ENCODE data around the gene DISP3.

DISP3 gene

GRCh38 chr1:11518791-11519628 is 40.1 kb downstream of the DISP3 start:
- no peak for DNase-seq

DNA sequence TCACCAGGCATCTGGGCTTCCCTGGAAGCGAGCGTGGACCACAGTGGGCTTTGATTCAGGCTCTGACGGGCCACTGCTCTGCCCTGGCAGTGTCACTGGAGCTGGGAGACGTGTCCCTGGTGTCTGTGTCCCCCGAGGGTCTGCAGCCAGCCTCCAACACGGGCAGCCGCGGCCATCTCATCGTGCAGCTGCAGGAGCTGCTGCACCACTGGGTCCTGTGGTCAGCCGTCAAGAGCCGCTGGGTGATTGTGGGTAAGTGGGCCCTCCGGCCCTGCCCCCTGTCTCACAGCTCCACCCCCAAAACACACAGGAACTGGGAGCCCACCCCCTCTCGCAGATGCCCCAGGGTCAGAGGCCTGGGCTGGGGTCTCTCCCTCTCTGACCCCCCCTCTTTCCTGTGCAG is 40.7 kb downstream of the DISP3 start:
- no peak for DNase-seq

- no peak for DNase-seq
Measured at GRCh38 chr1:11520531-11521233, 41.7 kb downstream of the DISP3 start.

DNA sequence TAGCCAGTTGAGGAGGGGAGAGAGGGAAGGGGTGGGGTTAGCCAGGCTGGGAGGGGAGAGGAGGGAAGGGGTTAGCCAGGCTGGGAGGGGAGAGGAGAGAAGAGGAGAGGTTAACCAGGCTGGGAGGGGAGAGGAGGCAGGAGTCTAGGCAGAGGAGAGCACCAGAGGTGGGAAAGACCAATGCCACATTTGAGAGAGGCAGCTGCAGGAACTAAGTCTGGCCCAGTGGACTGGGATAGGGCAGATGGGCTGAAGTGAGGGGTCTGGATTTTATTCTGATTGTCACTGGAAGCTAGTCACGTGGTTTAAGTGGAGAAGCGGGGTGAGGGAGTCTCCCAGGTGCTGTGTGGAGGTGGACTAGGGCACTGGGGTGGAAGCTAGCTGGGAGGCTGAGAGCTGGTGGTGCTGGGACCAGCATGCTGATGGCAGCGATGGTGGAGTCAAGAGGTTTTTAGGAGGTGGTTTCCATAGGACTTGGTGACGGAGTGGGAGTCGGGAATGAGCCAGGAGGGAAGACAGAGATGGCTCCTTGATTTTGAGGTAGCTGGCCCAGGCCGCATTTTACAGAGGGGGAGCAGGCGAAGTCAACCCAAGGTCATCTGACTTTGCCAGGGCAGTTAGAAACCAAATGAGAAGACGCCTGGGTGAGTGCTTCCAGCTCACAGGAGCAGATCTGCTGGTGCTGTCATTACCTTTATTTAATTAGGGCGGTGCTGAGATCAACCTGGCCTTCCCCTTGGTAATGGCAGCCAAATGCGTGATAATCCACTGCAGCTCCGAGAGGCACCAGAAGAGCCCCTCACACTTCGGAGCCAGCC is 42.8 kb downstream of the DISP3 start:
- DNase-seq, result no peak

DNA sequence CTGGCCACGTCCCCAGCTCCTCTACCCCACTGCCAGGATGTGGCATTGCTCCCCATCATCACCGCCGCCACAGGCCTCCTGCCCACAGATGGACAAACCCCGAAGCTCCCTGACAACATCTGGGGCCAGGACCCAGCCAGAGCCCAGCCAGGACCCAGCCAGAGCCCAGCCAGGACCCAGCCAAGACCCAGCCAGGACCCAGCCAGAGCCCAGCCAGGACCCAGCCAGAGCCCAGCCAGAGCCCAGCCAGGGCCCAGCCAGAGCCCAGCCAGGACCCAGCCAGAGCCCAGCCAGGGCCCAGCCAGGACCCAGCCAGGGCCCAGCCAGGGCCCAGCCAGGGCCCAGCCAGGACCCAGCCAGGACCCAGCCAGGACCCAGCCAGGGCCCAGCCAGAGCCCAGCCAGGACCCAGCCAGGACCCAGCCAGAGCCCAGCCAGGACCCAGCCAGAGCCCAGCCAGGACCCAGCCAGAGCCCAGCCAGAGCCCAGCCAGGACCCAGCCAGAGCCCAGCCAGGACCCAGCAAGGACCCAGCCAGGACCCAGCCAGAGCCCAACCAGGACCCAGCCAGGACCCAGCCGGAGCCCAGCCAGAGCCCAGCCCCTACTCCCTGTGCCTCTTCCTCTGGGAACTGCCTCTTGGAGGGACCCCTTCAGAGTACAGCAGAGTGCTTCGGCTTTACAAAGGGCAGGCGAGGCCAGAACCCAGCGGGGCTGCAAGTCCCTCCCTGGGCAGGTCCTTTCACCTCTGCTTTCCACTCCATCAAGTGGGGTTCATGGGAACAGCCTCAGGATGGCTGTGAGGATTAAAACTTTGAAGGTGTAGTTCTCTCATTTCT is 43.7 kb downstream of the DISP3 start:
- no peak for DNase-seq

DNA sequence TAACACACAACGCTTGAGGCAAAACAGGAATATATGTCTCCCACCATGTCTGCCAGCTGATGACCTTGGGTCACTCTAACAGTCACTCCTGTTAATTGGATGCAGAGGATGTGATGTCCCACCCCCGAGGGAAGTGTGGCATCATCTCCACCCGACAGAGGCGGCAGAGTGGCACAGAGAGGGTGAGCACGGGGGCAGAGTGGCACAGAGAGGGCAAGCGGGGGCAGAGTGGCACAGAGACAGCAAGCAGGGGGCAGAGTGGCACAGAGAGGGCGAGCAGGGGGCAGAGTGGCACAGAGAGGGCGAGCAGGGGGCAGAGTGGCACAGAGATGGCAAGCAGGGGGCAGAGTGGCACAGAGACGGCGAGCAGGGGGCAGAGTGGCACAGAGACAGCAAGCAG is 44.3 kb downstream of the DISP3 start:
- DNase-seq, result no peak

DNA sequence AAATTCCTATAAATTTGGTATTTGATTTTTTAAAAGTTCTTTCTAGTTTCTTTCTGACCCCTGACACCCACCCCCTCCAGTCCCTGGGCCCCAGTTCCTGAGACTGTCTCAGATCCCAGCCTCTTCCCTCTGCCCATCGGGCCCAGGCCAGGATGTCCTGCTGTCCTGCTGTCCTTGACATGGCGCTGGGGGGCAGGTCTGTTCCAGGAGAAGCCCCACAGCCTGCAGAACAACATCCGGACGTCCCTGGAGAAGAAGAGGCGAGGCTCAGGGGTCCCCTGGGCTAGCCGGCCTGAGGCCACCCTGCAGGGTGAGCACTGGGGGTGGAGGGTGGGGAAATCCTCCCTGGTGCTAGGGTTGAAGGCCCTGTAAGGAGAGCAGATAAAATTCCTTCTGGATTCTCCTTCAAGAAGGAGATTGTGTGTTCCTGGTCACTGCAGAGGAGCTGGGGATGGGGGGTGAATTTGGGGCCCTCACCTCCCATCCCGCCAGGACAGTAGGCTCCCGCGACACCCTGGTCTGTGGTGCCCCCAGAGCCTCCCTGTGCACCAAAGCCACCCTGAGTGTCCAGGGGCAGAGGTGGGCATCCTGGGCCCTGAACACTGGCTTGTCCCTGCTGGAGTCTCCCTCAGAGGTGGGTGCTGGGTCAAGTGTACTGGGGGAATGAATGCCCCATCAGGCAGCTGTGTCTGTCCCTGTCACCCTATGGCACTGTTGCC is 45.0 kb downstream of the DISP3 start:
- peak; percentile 17 for DNase-seq

GRCh38 chr1:11524465-11525150 is 45.7 kb downstream of the DISP3 start:
- peak; percentile 3 for DNase-seq

GRCh38 chr1:11525151-11525505 is 46.2 kb downstream of the DISP3 start:
- peak; percentile 22 for DNase-seq

GRCh38 chr1:11525516-11525915 is 46.6 kb downstream of the DISP3 start:
- no peak for DNase-seq

- peak; percentile 8 for DNase-seq
Measured at GRCh38 chr1:11526071-11526895, 47.3 kb downstream of the DISP3 start.

DNA sequence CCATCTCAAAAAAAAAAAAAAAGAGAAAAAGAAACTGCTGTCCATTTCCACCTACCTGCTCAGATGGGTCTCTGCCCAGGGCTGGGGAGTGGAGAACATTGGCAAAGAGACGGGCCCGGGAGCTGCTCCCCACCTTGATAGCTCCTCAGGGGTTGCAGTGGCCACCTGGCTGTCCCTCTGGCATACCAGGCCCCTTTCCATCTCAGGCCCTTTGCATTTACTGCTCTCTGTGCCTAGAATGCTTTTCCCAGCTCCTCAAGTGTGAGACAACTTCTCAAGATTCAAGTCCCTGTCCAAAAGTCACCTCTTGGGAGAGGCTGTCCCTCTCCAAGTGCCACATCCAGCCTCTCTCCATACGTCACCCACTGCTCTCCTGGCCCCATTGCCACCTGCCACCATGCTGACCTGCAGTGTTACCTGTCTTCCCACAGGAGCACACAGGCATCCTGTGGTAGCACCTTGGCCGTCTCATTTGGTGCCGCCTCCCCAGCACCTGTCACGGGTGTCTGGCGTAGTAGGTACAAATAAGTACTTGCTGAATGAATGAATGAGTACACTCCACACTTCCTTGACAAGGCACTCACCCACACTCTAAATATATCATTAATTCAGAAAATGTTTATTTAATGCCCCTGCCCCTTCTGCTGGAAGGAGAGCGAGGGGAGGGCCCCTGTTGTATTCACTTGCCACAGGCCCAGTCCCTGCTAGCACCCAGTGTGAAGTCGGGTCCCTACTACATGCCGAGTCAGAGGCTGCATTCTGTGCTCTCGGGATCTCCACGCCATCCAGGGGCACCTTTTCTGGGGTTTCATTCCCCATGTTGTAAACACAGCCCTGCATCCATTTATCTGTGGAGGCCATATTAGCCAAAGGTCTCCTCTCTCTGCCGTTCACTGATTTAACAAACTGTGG is 48.8 kb downstream of the DISP3 start:
- no peak for DNase-seq

DNA sequence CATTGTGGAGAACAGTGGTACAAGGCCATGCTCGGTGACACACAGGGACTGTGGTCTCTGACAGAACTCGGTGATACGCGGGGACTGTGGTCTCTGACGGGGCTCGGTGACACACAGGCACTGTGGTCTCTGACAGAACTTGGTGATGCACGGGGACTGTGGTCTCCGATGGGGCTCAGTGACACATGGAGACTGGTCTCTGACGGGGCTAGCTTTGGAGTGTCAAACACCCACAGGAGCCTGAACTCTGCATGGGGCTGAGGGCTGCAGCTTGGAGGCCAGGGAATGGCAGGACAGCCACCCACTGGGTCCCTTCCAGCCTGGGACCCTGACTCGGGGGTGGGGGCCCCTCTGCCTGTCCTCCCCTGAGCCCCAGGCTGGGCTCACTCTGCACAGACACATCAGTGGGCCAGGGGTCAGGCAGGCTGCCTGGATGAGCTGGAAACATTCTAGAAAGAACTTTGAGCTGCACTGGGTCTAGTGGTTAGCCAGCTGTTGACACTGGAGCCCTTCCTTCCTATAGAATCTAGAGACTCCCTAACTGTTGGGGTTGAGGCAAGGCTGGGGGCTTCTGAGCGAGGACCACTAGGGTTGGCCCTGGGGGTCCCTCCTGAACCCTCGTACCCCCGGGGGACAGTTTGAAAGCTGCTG is 49.8 kb downstream of the DISP3 start:
- DNase-seq, result no peak

- no peak for DNase-seq
Measured at GRCh38 chr1:11529330-11529729, 50.4 kb downstream of the DISP3 start.

GRCh38 chr1:11529763-11530730 is 51.1 kb downstream of the DISP3 start:
- DNase-seq, result no peak

DNA sequence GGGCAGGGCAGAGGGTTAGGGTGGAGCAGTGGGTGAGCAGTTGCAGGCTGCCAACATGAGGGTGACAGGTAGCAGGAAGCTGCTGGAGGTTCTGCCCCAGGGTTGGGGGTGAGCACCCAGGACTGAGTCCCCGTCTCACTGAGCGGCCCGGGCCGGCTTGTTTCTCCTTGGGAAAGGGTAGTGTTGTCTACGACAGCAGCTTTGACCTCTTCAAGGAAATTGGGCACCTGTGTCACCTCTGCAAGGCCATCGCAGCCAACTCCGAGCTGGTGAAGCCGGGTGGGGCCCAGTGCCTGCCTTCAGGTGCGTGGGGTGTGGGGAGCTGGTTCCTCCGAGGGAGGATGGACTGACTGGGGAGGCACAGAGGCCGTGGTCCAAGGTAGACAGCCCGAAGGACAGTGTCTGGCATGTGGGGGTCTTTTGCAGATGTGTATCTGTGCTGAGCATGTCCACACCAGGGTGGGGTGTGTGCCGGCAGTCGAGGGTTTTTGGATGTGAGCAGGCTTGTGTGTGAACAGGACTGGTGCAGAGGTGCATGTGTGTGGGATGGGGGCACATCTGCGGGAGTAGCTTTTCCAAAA is 51.9 kb downstream of the DISP3 start:
- no peak for DNase-seq

- DNase-seq, result no peak
Measured at GRCh38 chr1:11531314-11531870, 52.4 kb downstream of the DISP3 start.

Measured in activated CD4-positive, CD25-positive, alpha-beta regulatory T cell treated with anti-CD3 and anti-CD28 coated beads, Interleukin-2, amount 50 U/mL, for 72 hours (primary cell).